GM18511 (cell line): ENCODE measurements around the gene EML4.
"Not testable (repeated sequence)": the region's sequence is repeated elsewhere in the genome, so short reads cannot be mapped to it uniquely, and the experiment has no call there.

ENCODE experiments used
- ATAC-seq: cut with Tn5 transposase; IDR thresholded peaks from one replicate; pipeline ENCODE4 v1.9.1; 2021; ENCODE audit warnings: mild to moderate bottlenecking, moderate library complexity; ENCODE audit not compliant: unreplicated experiment

Gene EML4

GRCh38 chr2:42371611-42372473 lies 202.7 kb downstream of the EML4 start:
- no peak for ATAC-seq

- no peak for ATAC-seq
These were observed 203.5 kb downstream of the EML4 start for GRCh38 chr2:42372474-42373200.

- ATAC-seq = no peak
These were observed 207.6 kb downstream of the EML4 start for GRCh38 chr2:42376758-42377157.

- ATAC-seq = no peak
These were observed 209.3 kb downstream of the EML4 start for GRCh38 chr2:42378415-42378814.

GRCh38 chr2:42380026-42380425 lies 210.9 kb downstream of the EML4 start:
- ATAC-seq = not testable (repeated sequence)

GRCh38 chr2:42382144-42382543 lies 213.0 kb downstream of the EML4 start:
- no peak for ATAC-seq
